ENCODE measurements around the gene CACNA2D3.

Gene CACNA2D3

DNA sequence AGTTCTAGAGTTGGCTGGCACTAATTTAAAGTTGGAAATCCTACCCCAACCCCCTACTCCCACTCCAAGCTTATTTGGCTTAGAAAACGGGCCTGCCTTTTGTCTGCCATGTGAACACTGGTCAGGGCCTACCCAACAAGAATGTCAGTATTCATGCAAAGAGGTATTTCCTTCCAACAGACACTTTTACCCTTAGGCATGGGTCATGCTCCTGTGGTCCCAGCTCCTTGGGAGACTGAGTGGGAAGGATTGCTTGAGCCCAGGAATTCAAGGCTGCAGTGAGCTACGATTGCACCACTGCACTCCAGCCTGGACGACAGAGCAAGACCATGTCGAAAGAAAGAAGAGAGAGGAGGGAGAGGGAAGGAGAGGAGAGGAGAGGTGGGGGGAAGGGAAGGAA is 943.0 kb downstream of the CACNA2D3 start:
- TF ChIP-seq, protein P1, sequence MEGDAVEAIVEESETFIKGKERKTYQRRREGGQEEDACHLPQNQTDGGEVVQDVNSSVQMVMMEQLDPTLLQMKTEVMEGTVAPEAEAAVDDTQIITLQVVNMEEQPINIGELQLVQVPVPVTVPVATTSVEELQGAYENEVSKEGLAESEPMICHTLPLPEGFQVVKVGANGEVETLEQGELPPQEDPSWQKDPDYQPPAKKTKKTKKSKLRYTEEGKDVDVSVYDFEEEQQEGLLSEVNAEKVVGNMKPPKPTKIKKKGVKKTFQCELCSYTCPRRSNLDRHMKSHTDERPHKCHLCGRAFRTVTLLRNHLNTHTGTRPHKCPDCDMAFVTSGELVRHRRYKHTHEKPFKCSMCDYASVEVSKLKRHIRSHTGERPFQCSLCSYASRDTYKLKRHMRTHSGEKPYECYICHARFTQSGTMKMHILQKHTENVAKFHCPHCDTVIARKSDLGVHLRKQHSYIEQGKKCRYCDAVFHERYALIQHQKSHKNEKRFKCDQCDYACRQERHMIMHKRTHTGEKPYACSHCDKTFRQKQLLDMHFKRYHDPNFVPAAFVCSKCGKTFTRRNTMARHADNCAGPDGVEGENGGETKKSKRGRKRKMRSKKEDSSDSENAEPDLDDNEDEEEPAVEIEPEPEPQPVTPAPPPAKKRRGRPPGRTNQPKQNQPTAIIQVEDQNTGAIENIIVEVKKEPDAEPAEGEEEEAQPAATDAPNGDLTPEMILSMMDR (IDR thresholded peaks at IDR 0.05): no peak
- Histone ChIP-seq H3K79me2 (no peaks in the 10 kb centered on the region), H3K27ac (no peak overlapping the region), H3K9ac (no peak overlapping the region), H3K4me3 (ENCODE audit: low read depth, low read length) (no peak overlapping the region), H3K27me3 (ENCODE audit: control insufficient read depth, insufficient read depth, low read length) (no peaks in the 10 kb centered on the region), H3K9me3 (ENCODE audit: control insufficient read depth, low read length) (no peaks in the 10 kb centered on the region), H3K36me3 (ENCODE audit: control insufficient read depth, insufficient read depth, low read length) (no peaks in the 10 kb centered on the region), H3K4me2 (ENCODE audit: low read length) (no peak overlapping the region), H3K4me1 (peaks cover 7% of the 10 kb centered on the region), H2AFZ (no peak overlapping the region)

DNA sequence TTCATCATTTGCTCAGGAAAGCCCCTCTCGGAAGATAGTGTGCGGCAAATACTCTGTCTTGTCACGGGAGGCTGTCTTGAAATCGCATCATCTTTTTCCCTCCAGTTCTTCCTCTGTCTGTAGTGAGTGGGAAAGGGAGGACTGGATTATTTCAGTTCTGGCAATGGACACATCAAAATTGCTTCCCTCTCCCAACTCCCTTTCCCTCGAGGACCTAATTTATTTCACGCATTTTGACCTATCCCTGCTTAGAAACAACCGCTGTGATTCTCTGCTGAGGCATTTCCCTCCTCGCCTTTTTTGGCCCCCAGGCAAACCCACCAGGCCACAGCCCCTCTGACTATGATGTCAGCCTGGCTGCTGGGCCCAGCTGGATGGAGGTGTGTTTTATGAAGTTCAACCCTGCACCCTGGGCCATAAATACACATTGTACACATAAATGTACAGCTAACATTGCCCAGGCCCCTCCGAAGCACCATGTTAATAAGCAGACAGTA is 944.2 kb downstream of the CACNA2D3 start:
- H3K9ac ChIP-seq: no peak overlapping the region
- H3K9me3 ChIP-seq (ENCODE audit: control insufficient read depth, low read length): no peaks in the 10 kb centered on the region
- peaks cover 2% of the 10 kb centered on the region for H3K4me1 ChIP-seq
- TF ChIP-seq, protein P1 (IDR thresholded peaks at IDR 0.05): no peak
- no peak overlapping the region for H3K27ac ChIP-seq
- no peak overlapping the region for H2AFZ ChIP-seq
- no peak overlapping the region for H3K4me3 ChIP-seq (ENCODE audit: low read depth, low read length)
- no peaks in the 10 kb centered on the region for H3K36me3 ChIP-seq (ENCODE audit: control insufficient read depth, insufficient read depth, low read length)
- H3K79me2 ChIP-seq: no peaks in the 10 kb centered on the region
- H3K4me2 ChIP-seq (ENCODE audit: low read length): no peak overlapping the region
- H3K27me3 ChIP-seq (ENCODE audit: control insufficient read depth, insufficient read depth, low read length): no peaks in the 10 kb centered on the region

DNA sequence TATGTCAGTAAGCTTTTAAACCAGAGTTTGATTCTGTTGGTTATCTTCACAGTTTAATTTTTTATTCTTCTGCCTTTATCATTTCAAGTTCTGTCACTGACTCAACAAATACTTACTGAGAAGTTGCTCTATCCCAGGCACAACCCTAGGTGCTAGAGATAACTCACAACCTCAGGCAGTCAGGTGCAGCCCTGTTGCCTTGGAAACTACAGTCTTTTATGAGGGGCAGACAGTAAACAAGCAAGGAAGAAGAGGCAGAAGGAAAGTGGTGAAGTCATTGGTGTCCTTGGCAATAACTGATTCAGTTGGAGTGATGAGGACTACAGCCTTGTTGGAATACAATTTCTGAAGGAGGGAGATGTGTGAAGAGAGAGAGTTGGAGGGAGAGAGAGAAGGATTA is 947.6 kb downstream of the CACNA2D3 start:
- TF ChIP-seq, protein P1 (IDR thresholded peaks at IDR 0.05): no peak
- Histone ChIP-seq H3K9me3 (ENCODE audit: control insufficient read depth, low read length) (no peaks in the 10 kb centered on the region), H3K4me1 (no peaks in the 10 kb centered on the region), H3K4me3 (ENCODE audit: low read depth, low read length) (no peak overlapping the region), H2AFZ (no peak overlapping the region), H3K36me3 (ENCODE audit: control insufficient read depth, insufficient read depth, low read length) (no peaks in the 10 kb centered on the region), H3K27ac (no peak overlapping the region), H3K9ac (no peak overlapping the region), H3K4me2 (ENCODE audit: low read length) (no peak overlapping the region), H3K79me2 (no peaks in the 10 kb centered on the region), H3K27me3 (ENCODE audit: control insufficient read depth, insufficient read depth, low read length) (no peaks in the 10 kb centered on the region)

DNA sequence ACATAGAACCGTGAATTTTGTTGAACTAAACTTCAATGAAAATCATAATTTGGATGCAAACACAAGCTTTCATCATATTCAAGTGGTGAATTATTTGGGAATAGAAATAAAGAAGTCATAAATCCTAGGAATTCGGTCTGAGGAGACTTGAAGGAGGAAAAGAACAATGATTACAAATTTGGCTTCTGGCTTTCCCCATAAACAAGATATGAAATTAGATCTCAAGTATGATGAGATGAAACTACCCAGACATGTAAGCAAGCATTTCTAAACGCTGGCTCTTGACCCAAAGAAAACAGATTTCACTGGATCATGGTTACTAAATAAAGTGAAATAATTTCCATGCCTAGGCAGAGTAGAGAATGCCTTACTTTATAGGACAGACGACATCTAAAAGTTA is 952.4 kb downstream of the CACNA2D3 start:
- H2AFZ ChIP-seq: no peak overlapping the region

DNA sequence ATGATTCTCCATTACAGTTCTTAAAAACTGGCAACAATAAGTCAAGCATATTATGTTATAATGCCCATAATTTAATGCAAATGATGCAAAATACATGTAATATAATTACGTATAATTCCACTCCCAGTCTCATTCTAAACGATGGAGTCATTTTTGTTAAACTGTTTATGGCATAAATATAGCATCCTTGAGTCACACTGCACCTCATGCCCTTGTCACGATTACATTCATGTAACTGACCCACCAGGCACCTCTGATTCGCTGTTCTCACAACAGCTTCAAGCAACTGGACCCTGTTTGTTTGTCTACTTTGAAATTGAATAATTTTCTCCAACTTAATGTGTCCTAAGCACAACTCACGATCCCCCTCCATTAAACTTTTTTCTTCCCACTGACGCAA is 953.5 kb downstream of the CACNA2D3 start:
- H3K4me1 ChIP-seq: no peaks in the 10 kb centered on the region
- H3K4me2 ChIP-seq (ENCODE audit: low read length): no peak overlapping the region
- no peak overlapping the region for H2AFZ ChIP-seq
- no peak overlapping the region for H3K4me3 ChIP-seq (ENCODE audit: low read depth, low read length)
- H3K9me3 ChIP-seq (ENCODE audit: control insufficient read depth, low read length): no peaks in the 10 kb centered on the region
- TF ChIP-seq, protein P1 (IDR thresholded peaks at IDR 0.05): no peak
- H3K36me3 ChIP-seq (ENCODE audit: control insufficient read depth, insufficient read depth, low read length): no peaks in the 10 kb centered on the region
- no peaks in the 10 kb centered on the region for H3K79me2 ChIP-seq
- no peak overlapping the region for H3K27ac ChIP-seq
- no peaks in the 10 kb centered on the region for H3K27me3 ChIP-seq (ENCODE audit: control insufficient read depth, insufficient read depth, low read length)
- H3K9ac ChIP-seq: no peak overlapping the region

More for the DNA sequence above, 952.4 kb downstream of the CACNA2D3 start:
- Histone ChIP-seq H3K9me3 (ENCODE audit: control insufficient read depth, low read length) (no peaks in the 10 kb centered on the region), H3K79me2 (no peaks in the 10 kb centered on the region), H3K36me3 (ENCODE audit: control insufficient read depth, insufficient read depth, low read length) (no peaks in the 10 kb centered on the region), H3K4me3 (ENCODE audit: low read depth, low read length) (no peak overlapping the region), H3K4me1 (no peaks in the 10 kb centered on the region), H3K4me2 (ENCODE audit: low read length) (no peak overlapping the region), H3K27ac (no peak overlapping the region), H3K27me3 (ENCODE audit: control insufficient read depth, insufficient read depth, low read length) (no peaks in the 10 kb centered on the region), H3K9ac (no peak overlapping the region)
- TF ChIP-seq, protein P1 (IDR thresholded peaks at IDR 0.05): no peak

Measured in parathyroid adenoma (tissue), 2 donors.